Measurements from ENCODE around the gene ADAM19.

Gene ADAM19

DNA sequence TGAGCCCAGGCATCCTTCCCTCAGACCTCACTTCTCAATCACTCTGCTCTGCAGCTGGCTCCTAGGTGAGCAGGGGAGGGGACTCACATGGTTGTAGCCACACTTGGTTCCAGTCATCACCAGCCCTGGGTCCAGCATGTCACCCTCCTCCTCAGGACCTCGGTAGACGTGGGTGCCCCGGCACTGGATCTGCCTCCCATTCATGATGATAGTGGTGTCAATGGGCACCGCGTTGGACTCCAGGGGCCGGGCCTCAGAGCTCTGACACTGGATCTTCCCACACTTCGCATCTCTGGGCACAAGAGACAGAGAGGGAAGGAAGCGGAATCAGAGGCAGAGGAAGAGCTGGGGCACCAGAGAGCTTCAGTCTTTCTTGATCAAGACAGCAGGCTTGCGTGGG, 82.7 kb downstream of the ADAM19 start:
- no peak overlapping the region for H3K4me2 ChIP-seq (ENCODE audit: low read length, poor library complexity, severe bottlenecking)
- peaks cover 23% of the 10 kb centered on the region for H3K79me1 ChIP-seq (replicated peaks; ENCODE audit: low read length, poor library complexity, severe bottlenecking)
- no peak overlapping the region for H3K4me3 ChIP-seq (ENCODE audit: insufficient read depth in 1 of 2, low read depth in 1 of 2, low read length in 2 of 2)
- no peak overlapping the region for H3K4ac ChIP-seq (ENCODE audit: low read depth in 1 of 2, low read length in 2 of 2)
- WGBS, result 99% methylated on average over 9 of the region's 9 CpGs
- H2BK5ac ChIP-seq (ENCODE audit: low read depth, low read length, poor library complexity, severe bottlenecking), result no peak overlapping the region
- no peak for DNase-seq
- H2AK5ac ChIP-seq (ENCODE audit: low read length, severe bottlenecking), result no peak overlapping the region
- no peak overlapping the region for H4K91ac ChIP-seq (ENCODE audit: low read length)
- H3K14ac ChIP-seq (ENCODE audit: low read length in 2 of 2), result no peak overlapping the region
- H2BK15ac ChIP-seq (ENCODE audit: low read depth, poor library complexity, severe bottlenecking), result no peak overlapping the region
- H3K27ac ChIP-seq (ENCODE audit: low read length, poor library complexity, severe bottlenecking), result no peak overlapping the region
- H3K23ac ChIP-seq (ENCODE audit: low read length in 2 of 2), result no peak overlapping the region
- no peaks in the 10 kb centered on the region for H3K4me1 ChIP-seq (ENCODE audit: control insufficient read depth, insufficient read depth, low read depth, low read length)
- no peak overlapping the region for H2BK120ac ChIP-seq (ENCODE audit: low read depth, low read length)
- no peaks in the 10 kb centered on the region for H3K9me3 ChIP-seq (ENCODE audit: control insufficient read depth, low read length)
- H4K8ac ChIP-seq (ENCODE audit: low read length), result no peak overlapping the region
- no peak overlapping the region for H2AFZ ChIP-seq (ENCODE audit: low read depth, low read length)
- no peak overlapping the region for H2BK12ac ChIP-seq (ENCODE audit: low read length in 2 of 2)
- no peak overlapping the region for H3K18ac ChIP-seq (ENCODE audit: low read depth in 1 of 2, low read length in 2 of 2)
- H3K36me3 ChIP-seq (ENCODE audit: control insufficient read depth in 1 of 2, insufficient read depth in 2 of 2, low read depth in 1 of 2, low read length in 2 of 2), result peaks cover 14 to 50% of the 10 kb centered on the region in 2 experiments
- no peaks in the 10 kb centered on the region for H3K27me3 ChIP-seq (ENCODE audit: control insufficient read depth in 1 of 2, insufficient read depth in 1 of 2, low read length in 2 of 2)
- H3K9ac ChIP-seq (ENCODE audit: low read length), result no peak overlapping the region

DNA sequence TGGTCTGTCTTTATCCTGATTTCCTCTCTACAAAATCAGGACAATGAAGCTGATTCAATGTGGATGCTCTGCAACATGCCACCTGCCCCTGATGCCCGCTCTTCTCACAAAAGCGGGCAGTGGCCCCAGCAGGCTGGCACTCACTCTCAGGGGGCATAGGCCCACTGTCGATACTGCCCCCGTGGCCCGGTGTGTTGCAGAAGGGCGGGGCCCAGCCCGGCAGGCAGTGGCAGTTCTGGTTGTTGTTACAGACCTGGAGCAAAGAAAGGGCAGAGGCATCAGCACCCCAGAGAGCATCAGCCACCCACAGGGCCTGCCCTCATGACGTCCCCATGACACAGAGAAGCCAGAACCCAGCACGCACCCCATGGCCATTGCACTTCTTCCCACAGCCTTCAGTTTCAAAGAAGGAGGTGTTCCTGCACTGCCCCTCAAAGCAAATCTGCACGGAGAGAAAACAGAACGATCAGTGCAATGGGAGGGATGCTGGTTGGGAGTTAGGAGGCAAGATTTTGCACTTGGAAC, 84.0 kb downstream of the ADAM19 start:
- Histone ChIP-seq H3K4me1 (ENCODE audit: control insufficient read depth, insufficient read depth, low read depth, low read length) (no peaks in the 10 kb centered on the region), H3K27me3 (ENCODE audit: control insufficient read depth in 1 of 2, insufficient read depth in 1 of 2, low read length in 2 of 2) (no peaks in the 10 kb centered on the region), H3K4me3 (ENCODE audit: insufficient read depth in 1 of 2, low read depth in 1 of 2, low read length in 2 of 2) (no peak overlapping the region), H3K14ac (ENCODE audit: low read length in 2 of 2) (peak overlapping the region in 1 of 2 experiments; percentile 15), H2BK5ac (ENCODE audit: low read depth, low read length, poor library complexity, severe bottlenecking) (no peak overlapping the region), H2BK120ac (ENCODE audit: low read depth, low read length) (no peak overlapping the region), H3K9ac (ENCODE audit: low read length) (no peak overlapping the region), H4K91ac (ENCODE audit: low read length) (no peak overlapping the region), H3K23ac (ENCODE audit: low read length in 2 of 2) (no peak overlapping the region), H3K4ac (ENCODE audit: low read depth in 1 of 2, low read length in 2 of 2) (no peak overlapping the region), H2AFZ (ENCODE audit: low read depth, low read length) (no peak overlapping the region), H3K4me2 (ENCODE audit: low read length, poor library complexity, severe bottlenecking) (no peak overlapping the region), H4K8ac (ENCODE audit: low read length) (no peak overlapping the region), H2BK15ac (ENCODE audit: low read depth, poor library complexity, severe bottlenecking) (no peak overlapping the region), H2BK12ac (ENCODE audit: low read length in 2 of 2) (no peak overlapping the region), H3K9me3 (ENCODE audit: control insufficient read depth, low read length) (no peaks in the 10 kb centered on the region), H3K18ac (ENCODE audit: low read depth in 1 of 2, low read length in 2 of 2) (no peak overlapping the region), H3K79me1 (replicated peaks; ENCODE audit: low read length, poor library complexity, severe bottlenecking) (peaks cover 29% of the 10 kb centered on the region), H2AK5ac (ENCODE audit: low read length, severe bottlenecking) (no peak overlapping the region), H3K36me3 (ENCODE audit: control insufficient read depth in 1 of 2, insufficient read depth in 2 of 2, low read depth in 1 of 2, low read length in 2 of 2) (peaks cover 15 to 52% of the 10 kb centered on the region in 2 experiments), H3K27ac (ENCODE audit: low read length, poor library complexity, severe bottlenecking) (no peak overlapping the region)
- no peak for DNase-seq
- 96% methylated on average over 11 of the region's 11 CpGs for WGBS

DNA sequence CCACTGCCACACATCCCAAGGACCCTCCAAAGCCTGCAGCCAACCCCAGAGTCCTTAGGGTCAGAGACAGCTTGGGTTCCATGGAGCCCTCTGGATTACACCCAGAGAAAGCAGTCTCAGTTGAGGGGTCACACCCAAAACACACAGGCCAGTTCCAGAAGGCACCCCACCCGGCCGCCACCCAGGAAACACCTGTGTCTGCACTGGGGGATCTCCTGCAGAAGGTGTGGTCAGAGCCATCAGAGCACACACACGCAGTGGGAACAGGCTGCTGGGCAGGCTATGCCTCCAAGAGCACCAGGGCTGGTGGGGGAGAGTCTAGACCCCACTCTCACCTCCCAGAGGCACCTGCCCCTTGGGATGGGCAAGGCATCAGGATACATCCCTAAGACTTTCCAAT, 88.2 kb downstream of the ADAM19 start:
- Histone ChIP-seq H3K27ac (ENCODE audit: low read length, poor library complexity, severe bottlenecking) (no peak overlapping the region), H3K36me3 (ENCODE audit: control insufficient read depth in 1 of 2, insufficient read depth in 2 of 2, low read depth in 1 of 2, low read length in 2 of 2) (peaks cover 10 to 56% of the 10 kb centered on the region in 2 experiments), H2BK120ac (ENCODE audit: low read depth, low read length) (no peak overlapping the region), H2AFZ (ENCODE audit: low read depth, low read length) (no peak overlapping the region), H3K4me2 (ENCODE audit: low read length, poor library complexity, severe bottlenecking) (no peak overlapping the region), H2BK12ac (ENCODE audit: low read length in 2 of 2) (peak overlapping the region in 1 of 2 experiments; percentile 31), H2BK5ac (ENCODE audit: low read depth, low read length, poor library complexity, severe bottlenecking) (no peak overlapping the region), H3K14ac (ENCODE audit: low read length in 2 of 2) (no peak overlapping the region), H3K23ac (ENCODE audit: low read length in 2 of 2) (no peak overlapping the region), H3K79me1 (replicated peaks; ENCODE audit: low read length, poor library complexity, severe bottlenecking) (peaks cover 44% of the 10 kb centered on the region), H4K8ac (ENCODE audit: low read length) (no peak overlapping the region), H3K4ac (ENCODE audit: low read depth in 1 of 2, low read length in 2 of 2) (no peak overlapping the region), H3K4me3 (ENCODE audit: insufficient read depth in 1 of 2, low read depth in 1 of 2, low read length in 2 of 2) (no peak overlapping the region), H2BK15ac (ENCODE audit: low read depth, poor library complexity, severe bottlenecking) (no peak overlapping the region), H3K9ac (ENCODE audit: low read length) (no peak overlapping the region), H3K18ac (ENCODE audit: low read depth in 1 of 2, low read length in 2 of 2) (no peak overlapping the region), H2AK5ac (ENCODE audit: low read length, severe bottlenecking) (no peak overlapping the region), H3K27me3 (ENCODE audit: control insufficient read depth in 1 of 2, insufficient read depth in 1 of 2, low read length in 2 of 2) (no peaks in the 10 kb centered on the region), H3K4me1 (ENCODE audit: control insufficient read depth, insufficient read depth, low read depth, low read length) (no peaks in the 10 kb centered on the region), H4K91ac (ENCODE audit: low read length) (no peak overlapping the region), H3K9me3 (ENCODE audit: control insufficient read depth, low read length) (no peaks in the 10 kb centered on the region)
- DNase-seq, result no peak
- WGBS, result 100% methylated on average over 3 of the region's 3 CpGs

DNA sequence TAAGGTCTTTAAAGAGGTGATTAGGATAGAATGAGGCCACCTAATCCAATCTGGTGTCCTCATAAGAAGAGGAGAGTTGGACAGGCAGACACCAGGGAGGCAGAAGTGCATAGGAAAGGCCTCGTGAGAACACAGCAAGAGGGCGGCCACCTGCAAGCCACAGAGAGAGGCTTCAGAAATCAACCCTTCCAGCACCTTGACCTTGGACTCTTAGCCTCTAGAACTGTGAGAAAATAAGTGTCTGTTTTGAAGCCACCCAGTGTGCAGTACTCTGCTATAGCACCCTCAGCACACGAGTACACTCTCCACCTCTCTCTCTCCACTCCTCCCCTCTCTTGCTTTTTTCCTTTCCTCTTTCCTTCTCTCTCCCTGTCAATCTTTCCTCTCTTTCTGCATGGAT, 88.7 kb downstream of the ADAM19 start:
- no peaks in the 10 kb centered on the region for H3K4me1 ChIP-seq (ENCODE audit: control insufficient read depth, insufficient read depth, low read depth, low read length)
- H4K91ac ChIP-seq (ENCODE audit: low read length), result no peak overlapping the region
- H3K23ac ChIP-seq (ENCODE audit: low read length in 2 of 2), result no peak overlapping the region
- peaks cover 10 to 56% of the 10 kb centered on the region in 2 experiments for H3K36me3 ChIP-seq (ENCODE audit: control insufficient read depth in 1 of 2, insufficient read depth in 2 of 2, low read depth in 1 of 2, low read length in 2 of 2)
- no peak overlapping the region for H2AFZ ChIP-seq (ENCODE audit: low read depth, low read length)
- no peak overlapping the region for H3K27ac ChIP-seq (ENCODE audit: low read length, poor library complexity, severe bottlenecking)
- H2BK120ac ChIP-seq (ENCODE audit: low read depth, low read length), result no peak overlapping the region
- 96% methylated on average over 3 of the region's 3 CpGs for WGBS
- no peaks in the 10 kb centered on the region for H3K27me3 ChIP-seq (ENCODE audit: control insufficient read depth in 1 of 2, insufficient read depth in 1 of 2, low read length in 2 of 2)
- H4K8ac ChIP-seq (ENCODE audit: low read length), result no peak overlapping the region
- H3K18ac ChIP-seq (ENCODE audit: low read depth in 1 of 2, low read length in 2 of 2), result no peak overlapping the region
- no peak overlapping the region for H3K14ac ChIP-seq (ENCODE audit: low read length in 2 of 2)
- no peak overlapping the region for H2BK5ac ChIP-seq (ENCODE audit: low read depth, low read length, poor library complexity, severe bottlenecking)
- no peak overlapping the region for H3K4me2 ChIP-seq (ENCODE audit: low read length, poor library complexity, severe bottlenecking)
- H3K4ac ChIP-seq (ENCODE audit: low read depth in 1 of 2, low read length in 2 of 2), result no peak overlapping the region
- no peak overlapping the region for H2BK15ac ChIP-seq (ENCODE audit: low read depth, poor library complexity, severe bottlenecking)
- peaks cover 44% of the 10 kb centered on the region for H3K79me1 ChIP-seq (replicated peaks; ENCODE audit: low read length, poor library complexity, severe bottlenecking)
- no peak overlapping the region for H3K4me3 ChIP-seq (ENCODE audit: insufficient read depth in 1 of 2, low read depth in 1 of 2, low read length in 2 of 2)
- no peaks in the 10 kb centered on the region for H3K9me3 ChIP-seq (ENCODE audit: control insufficient read depth, low read length)
- no peak overlapping the region for H3K9ac ChIP-seq (ENCODE audit: low read length)
- H2BK12ac ChIP-seq (ENCODE audit: low read length in 2 of 2), result no peak overlapping the region
- no peak for DNase-seq
- no peak overlapping the region for H2AK5ac ChIP-seq (ENCODE audit: low read length, severe bottlenecking)

All from mesenchymal stem cell (in vitro differentiated cells and primary cell).